Measurements from ENCODE around the gene EXOC4.

The EXOC4 gene

DNA sequence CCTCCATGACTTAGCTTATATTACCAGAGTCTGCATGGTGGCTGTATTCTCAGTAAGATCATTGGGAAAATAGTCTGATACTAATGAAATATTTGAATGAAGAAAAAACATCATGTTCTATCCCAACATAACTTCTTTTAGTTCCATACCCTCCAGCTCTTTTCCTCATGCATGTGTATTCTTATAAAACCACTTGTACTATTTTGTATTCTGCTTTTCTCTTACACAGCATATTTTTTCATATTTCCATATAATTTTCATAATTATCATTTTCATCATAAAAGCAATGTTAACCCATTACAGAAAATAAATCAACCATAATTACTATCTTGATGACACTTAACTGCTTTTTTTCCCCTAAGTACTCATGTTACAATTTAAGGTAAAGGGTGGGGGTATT lies 503.0 kb downstream of the EXOC4 start:
- DNase-seq (ENCODE audit: low spot score), result no peak
- ChIA-PET POLR2A (ENCODE audit: low non-redundant PET) (interaction anchor here (0.6 kb wide), 1 partner anchor 18 kb away, joined by 5 read pairs; no protein-coding TSS in a partner anchor), CTCF (no interaction called here)
- H3K27ac ChIP-seq, result no peak overlapping the region
- TF ChIP-seq, protein P1, sequence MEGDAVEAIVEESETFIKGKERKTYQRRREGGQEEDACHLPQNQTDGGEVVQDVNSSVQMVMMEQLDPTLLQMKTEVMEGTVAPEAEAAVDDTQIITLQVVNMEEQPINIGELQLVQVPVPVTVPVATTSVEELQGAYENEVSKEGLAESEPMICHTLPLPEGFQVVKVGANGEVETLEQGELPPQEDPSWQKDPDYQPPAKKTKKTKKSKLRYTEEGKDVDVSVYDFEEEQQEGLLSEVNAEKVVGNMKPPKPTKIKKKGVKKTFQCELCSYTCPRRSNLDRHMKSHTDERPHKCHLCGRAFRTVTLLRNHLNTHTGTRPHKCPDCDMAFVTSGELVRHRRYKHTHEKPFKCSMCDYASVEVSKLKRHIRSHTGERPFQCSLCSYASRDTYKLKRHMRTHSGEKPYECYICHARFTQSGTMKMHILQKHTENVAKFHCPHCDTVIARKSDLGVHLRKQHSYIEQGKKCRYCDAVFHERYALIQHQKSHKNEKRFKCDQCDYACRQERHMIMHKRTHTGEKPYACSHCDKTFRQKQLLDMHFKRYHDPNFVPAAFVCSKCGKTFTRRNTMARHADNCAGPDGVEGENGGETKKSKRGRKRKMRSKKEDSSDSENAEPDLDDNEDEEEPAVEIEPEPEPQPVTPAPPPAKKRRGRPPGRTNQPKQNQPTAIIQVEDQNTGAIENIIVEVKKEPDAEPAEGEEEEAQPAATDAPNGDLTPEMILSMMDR (conservative IDR thresholded peaks at IDR 0.05; ENCODE audit: low read depth), result no peak

DNA sequence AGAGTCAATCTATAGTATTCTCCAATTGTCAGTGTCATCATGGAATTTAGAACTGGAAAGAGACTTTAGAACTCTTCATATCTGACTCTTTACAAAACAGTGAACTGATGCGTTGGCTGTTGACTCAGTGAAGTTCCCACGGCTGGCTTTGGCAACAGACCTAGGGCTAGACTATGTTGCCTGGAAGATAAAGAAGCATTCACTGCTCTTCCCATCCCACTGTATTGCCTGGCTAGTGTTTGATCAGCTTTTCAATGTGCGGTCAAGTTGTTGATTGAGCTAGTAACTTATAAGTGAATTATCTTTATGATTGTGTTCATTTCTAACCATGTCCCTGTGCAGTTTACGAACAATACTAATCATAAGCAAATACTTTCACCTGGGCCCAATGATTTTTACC lies 508.6 kb downstream of the EXOC4 start:
- DNase-seq (ENCODE audit: low spot score), result no peak
- ChIA-PET CTCF (no interaction called here), POLR2A (ENCODE audit: low non-redundant PET) (no interaction called here)
- H3K27ac ChIP-seq, result no peak overlapping the region
- TF ChIP-seq, protein P1 (conservative IDR thresholded peaks at IDR 0.05; ENCODE audit: low read depth), result no peak

DNA sequence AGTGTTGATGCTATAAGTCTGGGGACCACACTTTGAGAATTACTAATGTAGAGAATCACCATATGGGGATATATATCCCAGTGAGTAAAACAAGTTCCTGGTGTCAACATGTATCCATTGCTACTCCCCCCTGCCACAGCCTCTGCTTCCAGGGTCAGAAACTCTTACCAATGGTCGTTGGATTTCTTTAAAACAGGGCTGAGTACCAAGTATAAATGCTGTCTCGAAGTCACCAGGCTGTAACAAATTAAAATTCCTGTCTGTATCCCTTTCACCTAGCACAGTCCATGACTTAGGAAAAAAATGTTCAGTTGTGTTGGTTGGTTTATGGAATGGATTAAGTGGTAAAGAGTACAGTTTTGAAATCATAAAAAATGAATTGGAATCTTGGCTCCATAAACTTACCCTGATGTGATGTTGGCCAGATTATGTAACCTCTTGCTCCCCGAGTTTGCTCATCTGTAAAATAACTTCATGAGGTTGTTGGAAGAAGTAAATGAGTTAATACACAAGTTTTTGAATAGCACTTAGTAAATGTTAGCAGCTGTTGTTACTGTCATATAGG lies 510.3 kb downstream of the EXOC4 start:
- no peak for DNase-seq (ENCODE audit: low spot score)
- CTCF ChIA-PET, result no interaction called here
- POLR2A ChIA-PET (ENCODE audit: low non-redundant PET), result no interaction called here
- H3K27ac ChIP-seq, result no peak overlapping the region
- TF ChIP-seq, protein P1 (conservative IDR thresholded peaks at IDR 0.05; ENCODE audit: low read depth), result no peak

DNA sequence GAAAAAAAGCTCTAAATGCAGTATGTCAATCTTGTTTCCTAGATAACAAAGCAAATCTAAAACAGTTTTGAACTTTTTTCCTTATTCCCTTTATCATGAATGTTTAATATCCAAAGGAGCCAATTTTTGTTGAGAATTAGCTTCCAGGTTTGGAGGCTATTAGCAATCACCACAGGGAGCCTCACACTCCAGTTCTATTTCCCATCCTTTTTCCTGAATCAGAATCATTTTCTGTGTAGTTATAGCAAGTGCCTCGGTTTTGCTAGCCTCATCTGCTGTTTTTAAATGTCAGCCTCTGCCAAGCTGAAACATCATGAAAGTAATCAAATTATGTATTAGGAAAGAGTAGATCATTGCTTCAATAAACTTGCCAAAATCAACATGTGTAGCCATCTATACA lies 516.8 kb downstream of the EXOC4 start:
- CTCF ChIA-PET, result no interaction called here
- no peak overlapping the region for H3K27ac ChIP-seq
- TF ChIP-seq, protein P1 (conservative IDR thresholded peaks at IDR 0.05; ENCODE audit: low read depth), result no peak
- no peak for DNase-seq (ENCODE audit: low spot score)
- POLR2A ChIA-PET (ENCODE audit: low non-redundant PET), result no interaction called here

DNA sequence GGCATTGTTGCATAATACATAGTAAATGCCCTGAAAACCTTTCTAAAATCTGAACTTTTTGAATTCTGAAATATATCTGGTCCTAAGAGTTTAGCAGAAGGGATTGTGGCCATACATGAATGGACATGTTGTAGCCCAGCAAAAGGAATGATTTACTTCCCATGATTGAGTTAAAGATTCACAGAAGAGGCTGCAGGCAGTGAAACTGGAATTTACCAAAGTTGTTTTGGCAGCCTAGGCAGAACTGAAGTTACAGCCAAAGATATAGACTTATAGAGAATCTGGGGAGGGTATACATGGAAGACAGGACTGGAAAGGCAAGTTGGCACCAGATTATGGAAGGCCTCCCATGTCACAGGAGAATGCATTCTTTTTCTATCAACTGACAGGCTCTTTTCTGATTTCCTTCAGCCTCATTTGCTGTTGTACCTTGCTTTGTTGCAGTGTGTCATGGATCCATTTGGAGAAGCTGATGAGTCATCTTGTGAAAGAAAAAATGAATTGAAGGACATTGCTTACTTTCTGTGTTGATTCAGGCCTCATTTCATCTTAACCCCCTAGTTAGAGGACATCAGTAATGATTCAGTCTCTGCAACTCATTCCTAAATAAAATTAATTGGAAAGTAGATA lies 518.1 kb downstream of the EXOC4 start:
- ChIA-PET CTCF (no interaction called here), POLR2A (ENCODE audit: low non-redundant PET) (no interaction called here)
- no peak for DNase-seq (ENCODE audit: low spot score)
- TF ChIP-seq, protein P1 (conservative IDR thresholded peaks at IDR 0.05; ENCODE audit: low read depth), result no peak
- H3K27ac ChIP-seq, result no peak overlapping the region

DNA sequence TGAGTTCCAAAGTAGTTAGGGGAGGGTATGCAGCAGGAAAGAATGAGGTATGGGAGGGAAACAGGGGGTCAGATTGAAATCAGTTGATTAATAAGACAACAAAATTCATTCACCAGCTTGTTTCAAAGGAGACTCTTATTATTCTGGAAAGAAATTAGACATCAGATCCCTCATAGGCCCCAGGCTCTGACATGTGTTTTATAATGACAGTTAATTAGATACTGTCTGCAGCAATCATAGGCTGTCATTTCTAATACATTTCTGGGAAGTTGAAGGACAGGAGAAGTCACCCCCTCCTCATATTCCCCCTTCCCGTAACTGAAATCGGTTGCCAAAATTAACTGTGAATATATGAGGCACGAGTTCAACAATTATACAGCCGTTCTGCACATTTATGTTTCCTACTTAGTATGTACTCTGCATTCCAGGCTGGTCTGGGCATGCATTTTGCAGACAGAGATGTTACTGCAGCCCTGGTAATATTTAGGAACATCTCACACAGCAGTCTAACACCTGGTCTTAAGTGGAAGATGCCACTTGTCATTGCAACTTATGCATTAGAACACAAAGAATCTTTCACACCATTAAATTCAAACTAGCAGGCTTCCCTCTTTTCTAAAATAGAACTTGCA lies 519.0 kb downstream of the EXOC4 start:
- POLR2A ChIA-PET (ENCODE audit: low non-redundant PET), result no interaction called here
- DNase-seq (ENCODE audit: low spot score), result no peak

More for the DNA sequence above, 519.0 kb downstream of the EXOC4 start:
- TF ChIP-seq, protein P1 (conservative IDR thresholded peaks at IDR 0.05; ENCODE audit: low read depth), result no peak
- no peak overlapping the region for H3K27ac ChIP-seq
- CTCF ChIA-PET, result no interaction called here

All from RWPE1 (cell line).